OCI-LY7 (cell line): ENCODE results near the gene WDR90.

Source experiments
- CTCF ChIP-seq: fragments of 200-600 bp; sonication (generic); conservative IDR thresholded peaks from 2 replicates; pipeline ENCODE4 v1.5.1; 2014; ENCODE audit warnings: mild to moderate bottlenecking, antibody characterized with exemption, low read length, moderate library complexity, mixed read lengths
- EZH2phosphoT487 ChIP-seq: fragments of 200-600 bp; sonication (generic); IDR thresholded peaks from 2 replicates; pipeline ENCODE4 v1.6.1; 2018; ENCODE audit warnings: low read depth, borderline replicate concordance, mild to moderate bottlenecking, mixed run types, antibody characterized with exemption, low read length, moderate library complexity, mixed read lengths

GRCh38 chr16:670485-671352 lies 21.6 kb downstream of the WDR90 start:
- TF ChIP-seq CTCF: no peak
- TF ChIP-seq EZH2phosphoT487: no peak
